ENCODE data around the gene PHF5A.

Gene PHF5A

DNA sequence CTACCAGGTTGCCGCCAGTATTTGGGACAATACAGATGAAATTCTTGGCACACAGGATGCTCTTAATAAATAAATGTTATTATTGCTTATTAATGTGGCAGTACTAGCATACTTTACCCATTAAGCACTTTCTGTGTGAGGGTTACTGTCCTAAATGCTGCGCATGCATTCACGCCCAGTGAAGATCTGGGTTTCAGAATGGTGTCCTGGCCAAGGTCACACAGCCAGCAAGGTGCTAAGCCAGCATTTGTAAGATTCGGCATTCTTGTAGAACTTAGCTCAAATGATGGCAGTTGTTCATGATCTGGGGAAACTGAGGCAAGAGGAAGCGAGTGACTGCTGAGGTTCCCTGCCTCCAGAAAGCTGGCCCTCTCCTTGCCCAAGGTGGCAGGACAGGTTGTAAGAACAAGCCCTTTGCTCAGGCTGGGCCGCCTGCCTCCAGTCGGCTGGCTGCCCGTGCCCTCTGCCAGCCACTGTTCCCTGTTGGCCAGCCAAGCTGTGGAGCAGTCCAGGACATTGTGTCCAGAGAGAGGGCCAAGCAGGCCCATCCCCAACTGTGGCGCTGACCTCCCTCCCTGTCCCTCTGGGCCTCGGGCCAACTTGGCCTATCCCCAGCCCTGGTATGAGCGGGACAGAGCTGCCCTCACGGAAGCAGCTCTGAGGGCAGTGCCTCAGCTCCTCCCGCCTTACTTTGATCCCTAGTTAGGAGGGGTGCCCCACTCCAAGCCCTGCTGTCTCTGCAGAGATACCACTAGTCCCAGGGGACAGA is 50.7 kb downstream of the PHF5A start:
- no peak for DNase-seq (ENCODE audit: low read depth)

GRCh38 chr22:41415554-41415953 is 52.9 kb downstream of the PHF5A start:
- no peak for DNase-seq (ENCODE audit: low read depth)

GRCh38 chr22:41411021-41411851 is 57.3 kb downstream of the PHF5A start:
- DNase-seq (ENCODE audit: low read depth) = no peak

- DNase-seq (ENCODE audit: low read depth) = no peak
These were observed 58.2 kb downstream of the PHF5A start for GRCh38 chr22:41410311-41410751.

Measured in activated T-cell treated with anti-CD3 and anti-CD28 coated beads for 1 hour (primary cell).